ENCODE data around the gene KLF15. TPM values are rescaled to one million over a fixed set of nuclear protein-coding genes. Genes with fewer than 3 reads are reported as not detected.
A peak's percentile ranks its signal among the peaks of the same experiment; 100 is the strongest.

The KLF15 gene
- total and polyA plus RNA-seq, 2 of the 8 experiments (the other 6 are each of a cell fraction or from before 2014, with no cell fraction given) = 15.7 to 19.5 TPM

DNA sequence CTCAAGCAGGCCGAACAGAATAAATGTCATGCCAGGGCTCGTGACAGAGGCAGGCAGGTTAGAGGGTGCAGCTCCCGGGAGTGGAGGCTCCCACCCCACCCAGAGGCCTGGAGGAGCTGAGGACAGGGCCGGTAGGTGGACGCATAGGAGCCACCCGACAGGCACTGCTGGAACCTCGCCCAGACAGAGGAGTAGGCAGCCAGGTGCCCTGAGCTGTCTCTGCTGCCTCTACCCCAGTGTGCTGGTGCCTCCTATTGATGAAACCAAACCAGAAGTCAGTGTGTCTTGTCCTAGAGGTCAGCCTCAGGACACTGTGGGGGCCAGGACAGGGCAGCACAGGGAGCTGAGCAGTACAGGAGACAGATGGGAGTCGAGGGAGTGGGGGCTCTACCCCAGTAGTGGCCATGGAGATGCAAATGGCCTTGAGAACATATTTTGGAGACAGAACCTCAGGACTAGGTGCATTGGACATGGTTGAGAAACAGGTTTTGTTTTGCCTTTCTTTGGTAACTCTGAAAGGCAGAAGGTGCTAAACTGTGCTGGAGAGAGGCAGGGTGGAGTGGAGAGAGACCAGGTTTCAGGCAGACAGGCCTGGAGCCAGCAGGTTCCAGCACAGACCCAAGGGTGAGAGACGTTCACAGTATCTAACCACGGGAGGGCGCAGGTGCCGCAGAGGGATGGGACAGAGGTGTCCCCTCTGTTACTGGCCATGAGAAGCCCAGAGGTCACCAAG is 15.4 kb upstream of the KLF15 start:
- no peak overlapping the region for H4K8ac ChIP-seq (ENCODE audit: extremely low read depth, insufficient read depth, low read length)
- CTCF ChIA-PET (ENCODE audit: partially characterized antibody) = interaction anchor here (0.6 to 2.1 kb wide), 6 partner anchors 8 to 610 kb away, joined by 3 to 5 read pairs (median 4); partner anchors contain the start of gene PLXNA1
- no peak for FAIRE-seq

More for the DNA sequence above, 15.4 kb upstream of the KLF15 start:
- H3K36me3 ChIP-seq (ENCODE audit: control insufficient read depth in 2 of 4, insufficient read depth in 4 of 4, low read length in 3 of 4) = no peaks in the 10 kb centered on the region
- H3K4ac ChIP-seq (replicated peaks; ENCODE audit: insufficient read length, low read depth, low read length) = no peak overlapping the region
- H2AK5ac ChIP-seq (ENCODE audit: low read depth, low read length) = 0 out of 2 replicates have a peak overlapping the region, but pooled peaks have one; percentile 39
- H4K91ac ChIP-seq (replicated peaks; ENCODE audit: insufficient read length, low read length) = no peak overlapping the region
- no peaks in the 10 kb centered on the region for H3K4me1 ChIP-seq (replicated peaks in 1 of 4; ENCODE audit: control insufficient read depth in 3 of 4, insufficient read depth in 4 of 4, low read length in 3 of 4)
- H3K23me2 ChIP-seq (ENCODE audit: low read depth, low read length) = no peaks in the 10 kb centered on the region
- no peak overlapping the region for H2BK120ac ChIP-seq (replicated peaks; ENCODE audit: low read depth, low read length)
- H3K4me3 ChIP-seq (ENCODE audit: extremely low read depth in 1 of 4, insufficient read depth in 2 of 4, low read depth in 3 of 4, low read length in 4 of 4) = no peak overlapping the region
- H3K79me1 ChIP-seq (ENCODE audit: low read depth, low read length) = no peaks in the 10 kb centered on the region
- no peaks in the 10 kb centered on the region for H3K79me2 ChIP-seq (ENCODE audit: control insufficient read depth in 1 of 2, insufficient read depth in 2 of 2, low read length in 2 of 2)
- POLR2A ChIA-PET (ENCODE audit: partially characterized antibody) = interaction anchor here (0.9 kb wide), 1 partner anchor 11 kb away, joined by 3 read pairs; no protein-coding TSS in a partner anchor
- no peak overlapping the region for H3K56ac ChIP-seq (replicated peaks; ENCODE audit: insufficient read length, low read depth, low read length)
- H3K4me2 ChIP-seq (ENCODE audit: insufficient read depth in 1 of 2, low read depth in 2 of 2, low read length in 2 of 2) = no peak overlapping the region
- H2BK5ac ChIP-seq (ENCODE audit: low read depth, low read length) = no peak overlapping the region
- peak; percentile 17 to 20; a peak in 2 of 4 replicates for TF ChIP-seq RAD21 (IDR thresholded peaks at IDR 0.05 in 1 of 2, conservative IDR thresholded peaks at IDR 0.05 in 1 of 2; ENCODE audit: low read depth in 2 of 2, low read length in 2 of 2)
- TF ChIP-seq PHF8 (conservative IDR thresholded peaks at IDR 0.05; ENCODE audit: low read depth, low read length) = no peak
- no peak for TF ChIP-seq RXRA (IDR thresholded peaks at IDR 0.05; ENCODE audit: insufficient read depth, low read depth, low read length)
- WGBS, 2 experiments (ENCODE audit: extremely low coverage in 1 of 2, insufficient coverage in 1 of 2, insufficient read length in 1 of 2, insufficient replicate concordance in 2 of 2, low coverage in 1 of 2, low lambda C conversion rate in 2 of 2, missing lambda C conversion rate in 1 of 2) = 85% methylated on average over 12 of the region's 12 CpGs; no CpG with 5 or more reads in 1 of the 2 experiments
- H4K5ac ChIP-seq (ENCODE audit: insufficient read length, low read depth, low read length) = no peak overlapping the region
- H3K27ac ChIP-seq (ENCODE audit: low read depth, low read length) = no peak overlapping the region
- no peaks in the 10 kb centered on the region for H3K27me3 ChIP-seq (replicated peaks in 1 of 4; ENCODE audit: control insufficient read depth in 3 of 4, extremely low read depth in 1 of 4, insufficient read depth in 3 of 4, low read length in 3 of 4)
- DNase-seq (ENCODE audit: low read depth in 1 of 2, low spot score in 2 of 2) = no peak
- no peak overlapping the region for H3K14ac ChIP-seq (ENCODE audit: insufficient read length)
- no peak overlapping the region for H2BK20ac ChIP-seq (ENCODE audit: low read length)
- peaks cover 0 to 4% of the 10 kb centered on the region in 2 experiments; a peak in 1 of 4 replicates for H3K9me3 ChIP-seq (ENCODE audit: insufficient read depth in 2 of 2, low read depth in 1 of 2, low read length in 1 of 2)
- H2BK15ac ChIP-seq (ENCODE audit: low read length) = no peak overlapping the region
- H3K9ac ChIP-seq (replicated peaks in 1 of 4; ENCODE audit: extremely low read depth in 1 of 4, low read depth in 3 of 4, low read length in 3 of 4) = no peak overlapping the region
- H3K18ac ChIP-seq (ENCODE audit: extremely low read depth, low read length) = no peak overlapping the region
- H2AFZ ChIP-seq (ENCODE audit: low read length) = no peak overlapping the region
- H2BK12ac ChIP-seq (ENCODE audit: low read depth, low read length) = no peak overlapping the region
- no peaks in the 10 kb centered on the region for H4K20me1 ChIP-seq (replicated peaks in 1 of 2; ENCODE audit: control insufficient read depth in 1 of 2, insufficient read depth in 2 of 2, low read length in 2 of 2)
- no peak overlapping the region for H3K23ac ChIP-seq (ENCODE audit: insufficient read length)

Data from H1 (cell line).